ENCODE results near the gene LBX2.

The LBX2 gene

GRCh38 chr2:74525717-74526648 lies 26.6 kb upstream of the LBX2 start, which contains the start of gene DQX1:
Gene DQX1, minus strand, starts transcription at chr2:74526231. Its CDS starts 502 bp downstream, at chr2:74525729.
- no peak for DNase-seq (ENCODE audit: low spot score)

GRCh38 chr2:74524955-74525716 lies 25.7 kb upstream of the LBX2 start:
- DNase-seq (ENCODE audit: low spot score) = no peak

GRCh38 chr2:74524005-74524404 lies 24.6 kb upstream of the LBX2 start:
- no peak for DNase-seq (ENCODE audit: low spot score)

- no peak for DNase-seq (ENCODE audit: low spot score)
Observed at GRCh38 chr2:74522516-74522915, 23.1 kb upstream of the LBX2 start.

- no peak for DNase-seq (ENCODE audit: low spot score)
Observed at GRCh38 chr2:74516650-74517049, 17.2 kb upstream of the LBX2 start.

GRCh38 chr2:74515981-74516633 lies 16.7 kb upstream of the LBX2 start:
- DNase-seq (ENCODE audit: low spot score) = peak; percentile 46

- no peak for DNase-seq (ENCODE audit: low spot score)
Observed at GRCh38 chr2:74515271-74515980, 16.0 kb upstream of the LBX2 start.

GRCh38 chr2:74514368-74515270 lies 15.2 kb upstream of the LBX2 start, which contains the start of gene TLX2:
Gene TLX2, plus strand, starts transcription at chr2:74514450. Its CDS starts 357 bp downstream, at chr2:74514807.
- DNase-seq (ENCODE audit: low spot score) = no peak

- no peak for DNase-seq (ENCODE audit: low spot score)
Observed at GRCh38 chr2:74513605-74514367, 14.4 kb upstream of the LBX2 start.

GRCh38 chr2:74512744-74513604 lies 13.6 kb upstream of the LBX2 start:
- no peak for DNase-seq (ENCODE audit: low spot score)

GRCh38 chr2:74511104-74511989 lies 11.9 kb upstream of the LBX2 start:
- DNase-seq (ENCODE audit: low spot score) = no peak

- no peak for DNase-seq (ENCODE audit: low spot score)
Observed at GRCh38 chr2:74510272-74510671, 10.9 kb upstream of the LBX2 start.

- DNase-seq (ENCODE audit: low spot score) = peak; percentile 61
Observed at GRCh38 chr2:74507926-74508520, 8.6 kb upstream of the LBX2 start.

- peak; percentile 98 for DNase-seq (ENCODE audit: low spot score)
Observed at GRCh38 chr2:74507145-74507925, 7.9 kb upstream of the LBX2 start, which contains the start of gene PCGF1. Gene PCGF1, minus strand, starts transcription at chr2:74507695. Its CDS starts 27 bp downstream, at chr2:74507668.

- DNase-seq (ENCODE audit: low spot score) = no peak
Observed at GRCh38 chr2:74505448-74506246, 6.2 kb upstream of the LBX2 start.

GRCh38 chr2:74504591-74504990 lies 5.2 kb upstream of the LBX2 start:
- no peak for DNase-seq (ENCODE audit: low spot score)
